Superior temporal gyrus (tissue), 1 donor: ENCODE measurements around the gene ZNF235.
"Not testable (repeated sequence)": the region's sequence is repeated elsewhere in the genome, so short reads cannot be mapped to it uniquely, and the experiment has no call there.

Experiments used
- DNase-seq: peaks from one replicate; pipeline ENCODE4 v3.0.0-alpha.2; 2016; ENCODE audit errors: extremely low spot score

The ZNF235 gene

DNA sequence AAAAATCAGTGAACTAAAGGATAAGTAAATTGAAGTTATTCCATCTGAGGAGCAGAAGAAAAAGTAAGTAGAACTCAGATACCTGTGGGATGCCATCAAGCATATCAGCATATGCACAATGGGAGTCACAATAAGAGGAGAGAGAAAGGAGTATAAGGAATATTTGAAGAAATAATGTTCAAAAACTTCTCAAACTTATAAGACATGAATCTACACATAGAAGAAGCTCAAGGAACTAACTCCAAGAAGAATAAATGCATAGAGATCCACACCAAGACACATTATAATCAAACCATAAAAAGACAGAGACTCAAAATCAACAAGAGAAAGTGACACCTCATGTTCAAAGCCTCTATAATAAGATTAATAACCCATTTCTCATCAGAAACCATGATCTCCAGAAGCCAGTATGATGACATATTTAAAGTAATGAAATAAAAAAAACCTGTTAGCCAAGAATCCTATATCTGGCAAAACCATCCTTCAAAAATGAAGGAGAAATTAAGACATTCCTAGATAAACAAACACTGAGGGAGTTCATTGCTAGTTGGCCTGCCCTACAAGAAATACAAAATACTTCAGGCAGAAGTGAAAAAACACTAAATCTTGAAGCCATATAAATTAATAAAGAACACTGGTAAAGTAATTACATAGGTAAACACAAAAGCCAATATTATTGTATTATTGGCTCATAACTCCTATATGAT, 49.0 kb downstream of the ZNF235 start:
- no peak for DNase-seq

GRCh38 chr19:44254496-44254895, 50.3 kb downstream of the ZNF235 start:
- no peak for DNase-seq

- not testable (repeated sequence) for DNase-seq
These were observed 51.4 kb downstream of the ZNF235 start for GRCh38 chr19:44253392-44253791.

- not testable (repeated sequence) for DNase-seq
These were observed 52.5 kb downstream of the ZNF235 start for GRCh38 chr19:44252332-44252731.

DNA sequence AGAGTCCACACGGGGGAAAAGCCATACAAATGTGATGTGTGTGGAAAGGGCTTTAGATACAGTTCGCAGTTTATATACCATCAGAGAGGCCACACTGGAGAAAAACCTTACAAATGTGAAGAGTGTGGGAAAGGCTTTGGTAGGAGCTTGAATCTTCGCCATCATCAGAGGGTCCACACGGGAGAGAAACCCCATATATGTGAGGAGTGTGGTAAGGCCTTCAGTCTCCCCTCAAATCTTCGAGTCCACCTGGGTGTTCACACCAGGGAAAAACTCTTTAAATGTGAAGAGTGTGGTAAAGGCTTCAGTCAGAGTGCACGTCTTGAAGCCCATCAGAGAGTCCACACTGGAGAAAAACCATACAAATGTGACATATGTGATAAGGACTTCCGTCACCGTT, 68.4 kb downstream of the ZNF235 start:
- no peak for DNase-seq
